Ascending aorta (tissue), 2 donors: ENCODE data around the gene DHDDS. TPM values are rescaled to one million over a fixed set of nuclear protein-coding genes. Genes with fewer than 3 reads are reported as not detected.

ENCODE experiments used
- DNase-seq, 2 donors: peaks; one replicate each; pipeline ENCODE4 v3.0.0-alpha.2; 2019; ENCODE audit warnings: low spot score in 2 of 2
- H3K27ac ChIP-seq, 2 donors: fragments of 200-600 bp; sonication (generic); one replicate each; pipeline ENCODE4 v1.5.1; 2016 to 2017; ENCODE audit warnings: mild to moderate bottlenecking in 1 of 2
- H3K27me3 ChIP-seq: fragments of 200-600 bp; sonication (generic); one replicate; pipeline ENCODE4 v1.5.1; 2017
- H3K36me3 ChIP-seq, 2 donors: fragments of 200-600 bp; sonication (generic); one replicate each; pipeline ENCODE4 v1.5.1; 2016
- H3K4me1 ChIP-seq, 2 donors: fragments of 200-600 bp; sonication (generic); one replicate each; pipeline ENCODE4 v1.5.1; 2016 to 2017; ENCODE audit warnings: mild to moderate bottlenecking in 1 of 2
- H3K4me3 ChIP-seq, 2 donors: fragments of 200-600 bp; sonication (generic); one replicate each; pipeline ENCODE4 v1.5.1; 2016 to 2017; ENCODE audit warnings: mild to moderate bottlenecking in 1 of 2
- H3K9me3 ChIP-seq, 2 donors: fragments of 200-600 bp; sonication (generic); one replicate each; pipeline ENCODE4 v1.5.1; 2016
- intact Hi-C: fragments of 100-400 bp; cut with DNase I; formaldehyde crosslinking; loops from one replicate; pipeline ENCODE4 v1.15.1; 2023
- total RNA-seq: library from RNA; depleted of rRNA; stranded (reverse); fragments of >200 nt; gene quantifications from one replicate; pipeline ENCODE4 v1.1.0, GENCODE V29; 2016
- TF ChIP-seq, protein P1 (sequence below), 3 experiments: fragments of 200-600 bp in 2 of 3; fragments of 450-650 bp in 1 of 3; sonication (generic) in 2 of 3; IDR thresholded peaks; one replicate each; pipeline ENCODE4 v1.5.1; 2016 to 2019; ENCODE audit warnings: antibody characterized with exemption in 3 of 3, mild to moderate bottlenecking in 1 of 3, moderate library complexity in 1 of 3

DHDDS gene
- total RNA-seq, 1 donor from 2014 or later, result 54.2 TPM

DNA sequence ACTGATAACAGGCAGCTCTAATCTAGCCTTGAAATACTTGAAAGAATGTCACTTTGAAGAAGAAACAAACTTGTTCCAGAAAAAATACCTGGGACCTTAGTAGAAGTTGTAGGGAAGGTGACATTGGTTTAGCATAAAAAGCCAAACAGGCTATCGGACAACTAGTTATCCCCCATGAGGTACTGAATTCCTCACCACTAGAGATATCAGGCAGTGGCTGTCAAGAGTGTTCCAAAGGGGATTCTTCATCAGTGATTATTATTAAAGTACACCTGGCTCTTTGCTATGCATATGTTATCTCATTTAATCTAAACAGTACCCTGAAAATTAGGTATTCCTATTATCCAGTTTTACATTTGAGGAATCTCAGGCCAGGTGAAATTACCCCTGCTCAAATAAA, 27.0 kb downstream of the DHDDS start:
- intact Hi-C loops, result no loop called here
- no peaks in the 10 kb centered on the region for H3K4me1 ChIP-seq
- H3K9me3 ChIP-seq, result no peaks in the 10 kb centered on the region
- no peak overlapping the region for H3K27ac ChIP-seq
- DNase-seq, result no peak
- TF ChIP-seq, protein P1, sequence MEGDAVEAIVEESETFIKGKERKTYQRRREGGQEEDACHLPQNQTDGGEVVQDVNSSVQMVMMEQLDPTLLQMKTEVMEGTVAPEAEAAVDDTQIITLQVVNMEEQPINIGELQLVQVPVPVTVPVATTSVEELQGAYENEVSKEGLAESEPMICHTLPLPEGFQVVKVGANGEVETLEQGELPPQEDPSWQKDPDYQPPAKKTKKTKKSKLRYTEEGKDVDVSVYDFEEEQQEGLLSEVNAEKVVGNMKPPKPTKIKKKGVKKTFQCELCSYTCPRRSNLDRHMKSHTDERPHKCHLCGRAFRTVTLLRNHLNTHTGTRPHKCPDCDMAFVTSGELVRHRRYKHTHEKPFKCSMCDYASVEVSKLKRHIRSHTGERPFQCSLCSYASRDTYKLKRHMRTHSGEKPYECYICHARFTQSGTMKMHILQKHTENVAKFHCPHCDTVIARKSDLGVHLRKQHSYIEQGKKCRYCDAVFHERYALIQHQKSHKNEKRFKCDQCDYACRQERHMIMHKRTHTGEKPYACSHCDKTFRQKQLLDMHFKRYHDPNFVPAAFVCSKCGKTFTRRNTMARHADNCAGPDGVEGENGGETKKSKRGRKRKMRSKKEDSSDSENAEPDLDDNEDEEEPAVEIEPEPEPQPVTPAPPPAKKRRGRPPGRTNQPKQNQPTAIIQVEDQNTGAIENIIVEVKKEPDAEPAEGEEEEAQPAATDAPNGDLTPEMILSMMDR (IDR thresholded peaks at IDR 0.05), result no peak
- H3K36me3 ChIP-seq, result peaks cover 55 to 76% of the 10 kb centered on the region in 2 donors
- no peak overlapping the region for H3K4me3 ChIP-seq
- H3K27me3 ChIP-seq, result no peaks in the 10 kb centered on the region

DNA sequence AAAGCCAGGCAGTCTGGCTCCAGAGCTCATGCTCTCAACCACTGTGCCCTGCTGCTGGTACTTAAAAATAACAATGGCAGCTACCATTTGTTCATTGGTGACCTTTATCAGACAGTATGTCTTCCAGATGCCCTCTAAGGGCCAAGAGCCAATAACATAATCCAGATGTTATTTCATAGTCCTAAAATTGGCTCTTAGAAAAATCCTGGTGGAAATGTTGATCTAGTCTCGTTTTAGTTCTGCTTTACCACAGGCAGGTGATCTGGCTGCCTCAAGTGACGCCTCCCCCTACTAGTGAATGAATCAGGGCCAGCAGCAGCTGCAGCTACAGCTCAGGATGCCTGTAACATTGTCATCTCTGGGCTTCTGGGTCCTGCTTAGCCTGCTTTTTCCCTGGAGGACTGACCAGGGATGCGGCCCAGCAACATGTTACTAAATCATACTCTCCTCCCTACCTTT, 27.5 kb downstream of the DHDDS start:
- intact Hi-C loops, result no loop called here
- Histone ChIP-seq H3K9me3 (no peaks in the 10 kb centered on the region), H3K36me3 (peaks cover 52 to 76% of the 10 kb centered on the region in 2 donors), H3K27me3 (no peaks in the 10 kb centered on the region), H3K4me3 (no peak overlapping the region), H3K27ac (no peak overlapping the region), H3K4me1 (no peaks in the 10 kb centered on the region)
- TF ChIP-seq, protein P1 (IDR thresholded peaks at IDR 0.05), result no peak
- DNase-seq, result no peak

DNA sequence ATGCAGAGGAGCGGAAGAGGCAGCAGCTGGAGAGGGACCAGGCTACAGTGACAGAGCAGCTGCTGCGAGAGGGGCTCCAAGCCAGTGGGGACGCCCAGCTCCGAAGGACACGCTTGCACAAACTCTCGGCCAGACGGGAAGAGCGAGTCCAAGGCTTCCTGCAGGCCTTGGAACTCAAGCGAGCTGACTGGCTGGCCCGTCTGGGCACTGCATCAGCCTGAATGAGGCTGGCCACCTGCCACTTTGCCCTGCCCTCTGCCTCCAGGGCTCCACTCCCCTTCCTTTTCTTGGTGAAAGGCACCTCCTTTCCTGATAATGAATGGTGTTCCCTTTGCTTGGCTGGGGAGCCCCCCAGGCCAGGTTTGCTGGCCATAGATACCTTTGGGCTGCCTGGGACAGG, 36.8 kb downstream of the DHDDS start:
- Histone ChIP-seq H3K4me3 (no peak overlapping the region), H3K4me1 (peaks cover 4 to 20% of the 10 kb centered on the region in 2 donors), H3K9me3 (no peaks in the 10 kb centered on the region), H3K27ac (no peak overlapping the region), H3K27me3 (no peaks in the 10 kb centered on the region), H3K36me3 (peaks cover 18 to 51% of the 10 kb centered on the region in 2 donors)
- no peak for DNase-seq
- TF ChIP-seq, protein P1 (IDR thresholded peaks at IDR 0.05), result no peak
- intact Hi-C loops, result no loop called here

DNA sequence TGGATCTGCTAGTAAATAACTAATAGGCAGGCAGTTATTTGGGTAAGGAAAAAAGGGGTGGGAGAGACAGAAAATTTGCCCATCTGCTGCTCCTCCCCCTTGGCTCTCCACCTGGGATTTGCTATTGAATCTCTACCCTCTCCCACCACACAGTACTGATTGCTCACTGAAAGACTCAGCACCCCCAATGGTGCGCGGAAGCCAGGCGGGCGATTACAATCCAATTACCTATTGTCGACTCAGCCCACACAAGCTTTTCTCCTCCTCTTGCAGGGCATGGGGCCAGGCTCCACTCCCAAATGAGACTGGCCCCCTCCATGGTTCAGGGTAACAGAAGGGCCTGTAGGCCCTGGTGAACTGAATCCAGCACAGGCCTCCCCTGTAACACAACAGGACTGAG, 37.4 kb downstream of the DHDDS start:
- H3K27ac ChIP-seq, result no peak overlapping the region
- H3K36me3 ChIP-seq, result peaks cover 17 to 51% of the 10 kb centered on the region in 2 donors
- H3K27me3 ChIP-seq, result no peaks in the 10 kb centered on the region
- H3K4me3 ChIP-seq, result no peak overlapping the region
- no peaks in the 10 kb centered on the region for H3K9me3 ChIP-seq
- DNase-seq, result no peak
- H3K4me1 ChIP-seq, result peaks cover 5 to 22% of the 10 kb centered on the region in 2 donors
- intact Hi-C loops, result no loop called here
- TF ChIP-seq, protein P1 (IDR thresholded peaks at IDR 0.05), result no peak

DNA sequence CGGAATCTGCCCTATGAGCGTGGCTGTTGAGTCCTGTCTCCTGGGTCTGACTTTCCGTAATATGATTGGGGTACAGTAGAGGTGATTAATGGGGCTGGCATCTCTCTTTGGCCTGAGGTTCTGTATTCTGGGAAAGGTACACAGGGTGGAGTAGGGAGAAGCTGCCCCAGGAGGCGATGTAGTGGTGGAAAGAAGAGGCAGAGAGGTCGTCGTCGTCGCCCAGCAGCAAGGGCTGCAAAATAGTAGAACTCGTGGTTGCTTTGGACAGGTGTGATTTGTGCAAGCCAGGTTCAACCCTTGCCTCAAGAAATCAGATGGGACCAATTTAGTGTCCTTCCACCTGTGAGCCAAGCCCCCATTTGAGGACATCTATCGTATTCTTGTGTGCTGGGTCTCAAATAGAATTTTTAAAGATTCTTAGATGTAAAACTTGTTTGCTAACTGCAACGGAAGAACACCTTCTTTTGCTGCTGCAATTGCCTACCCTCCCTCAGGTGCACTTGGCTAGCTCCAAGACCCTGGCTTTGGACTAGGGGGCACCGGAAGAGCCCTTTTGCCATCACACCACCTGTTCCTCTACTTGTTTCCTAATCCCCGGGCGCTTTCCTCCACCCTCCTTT, 38.9 kb downstream of the DHDDS start:
- Histone ChIP-seq H3K36me3 (peaks cover 9 to 43% of the 10 kb centered on the region in 2 donors), H3K27ac (no peak overlapping the region), H3K4me3 (peak overlapping the region; percentile 72 to 90), H3K4me1 (peaks cover 5 to 22% of the 10 kb centered on the region in 2 donors), H3K9me3 (no peaks in the 10 kb centered on the region), H3K27me3 (no peaks in the 10 kb centered on the region)
- intact Hi-C loops, result loop anchor here (5.0 kb wide), 1 partner anchor 239 kb away; the partner anchor contains the start of gene CEP85
- TF ChIP-seq, protein P1 (IDR thresholded peaks at IDR 0.05), result no peak
- no peak for DNase-seq
